Left hindlimb (tissue), 1 donor: Measurements from ENCODE around the gene PTH1R.
A peak's percentile ranks its signal among the peaks of the same experiment; 100 is the strongest.

Experiments used
- DNase-seq: peaks from one replicate; pipeline ENCODE4 v3.0.0-alpha.2; 2018

The PTH1R gene

GRCh38 chr3:46865031-46865507 lies 12.5 kb upstream of the PTH1R start:
- peak; percentile 67 for DNase-seq

- peak; percentile 23 for DNase-seq
Observed at GRCh38 chr3:46865546-46865945, 12.0 kb upstream of the PTH1R start.

- peak; percentile 18 for DNase-seq
Observed at GRCh38 chr3:46866032-46866595, 11.4 kb upstream of the PTH1R start.

DNA sequence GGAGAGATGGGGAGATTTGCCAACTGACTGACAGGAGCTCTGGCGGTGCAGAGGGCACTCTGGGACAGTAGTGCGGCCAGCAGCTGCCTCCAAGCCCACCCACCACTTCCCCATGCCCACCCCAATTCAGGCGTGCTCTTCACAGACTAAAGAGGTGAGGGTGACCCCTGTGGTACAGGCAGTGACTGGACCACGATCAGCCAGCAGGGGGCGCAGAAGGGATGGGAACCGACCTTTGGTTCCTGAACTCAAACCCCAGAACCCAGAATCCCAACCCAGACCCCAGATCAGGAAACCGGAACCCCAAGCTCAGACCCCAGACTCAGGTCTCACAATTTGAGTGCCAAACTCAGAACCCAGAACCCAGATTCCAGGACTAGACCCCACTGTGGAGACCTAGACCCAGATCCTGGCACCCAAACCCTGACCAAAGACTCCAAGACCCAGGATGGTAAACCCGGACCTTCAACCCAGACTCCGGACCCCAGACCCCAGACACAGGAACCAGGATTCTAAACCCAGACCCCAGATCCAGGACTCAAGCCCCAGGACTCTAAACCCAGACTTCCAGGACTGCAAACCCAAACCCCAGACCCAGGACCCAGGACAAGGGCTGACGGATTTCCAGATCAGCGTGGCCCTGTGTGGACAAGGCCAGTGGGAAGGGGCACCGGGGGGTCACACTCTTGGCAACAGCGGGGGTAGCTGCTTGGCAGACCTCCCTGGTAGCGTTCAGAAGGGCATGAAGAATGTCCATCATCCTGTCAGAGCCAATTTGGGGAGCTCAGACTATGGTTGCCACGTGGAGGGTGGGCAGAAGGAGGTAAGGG lies 10.6 kb upstream of the PTH1R start:
- DNase-seq = peak; percentile 82

DNA sequence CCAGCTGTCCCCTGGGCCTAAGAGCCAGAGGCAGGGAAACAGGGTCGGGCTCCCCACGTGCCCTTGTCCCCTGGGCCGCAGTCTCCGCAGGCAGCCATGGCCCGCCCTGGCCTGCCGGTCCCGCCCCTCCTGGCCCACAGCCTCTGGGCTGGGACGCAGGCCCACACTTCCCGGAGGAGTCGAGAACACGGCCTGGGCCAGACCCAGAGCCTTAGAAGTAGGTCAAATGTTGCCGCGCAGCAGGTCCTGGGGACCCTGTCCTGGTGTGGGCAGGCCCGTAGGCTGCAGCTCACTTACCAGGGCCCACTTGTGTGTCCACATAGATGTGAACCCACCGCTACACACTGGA lies 10.0 kb upstream of the PTH1R start:
- peak; percentile 90 for DNase-seq

GRCh38 chr3:46868287-46868686 lies 9.2 kb upstream of the PTH1R start:
- DNase-seq = peak; percentile 86

- no peak for DNase-seq
Observed at GRCh38 chr3:46868948-46869347, 8.6 kb upstream of the PTH1R start.

DNA sequence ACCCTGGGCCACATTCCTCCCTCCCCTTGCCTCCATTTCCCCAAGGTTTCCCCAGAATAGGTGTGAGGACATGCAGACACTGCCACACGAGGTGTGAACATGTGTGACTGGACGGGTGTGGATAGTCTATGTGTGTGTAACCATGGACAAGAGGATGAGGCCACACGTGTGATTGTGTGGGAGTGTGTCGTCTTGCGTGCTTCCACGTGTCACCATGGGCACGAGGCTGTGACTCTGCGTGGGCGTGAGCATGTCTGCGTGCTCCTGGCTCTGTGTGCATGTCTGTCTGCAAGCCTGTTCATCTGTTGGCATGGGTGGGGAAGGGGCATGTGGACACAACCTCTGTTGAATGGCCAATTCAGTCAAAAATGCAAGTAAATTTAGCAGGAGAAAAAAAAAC lies 8.1 kb upstream of the PTH1R start:
- no peak for DNase-seq

- no peak for DNase-seq
Observed at GRCh38 chr3:46870651-46871050, 6.9 kb upstream of the PTH1R start.

- DNase-seq = no peak
Observed at GRCh38 chr3:46871222-46871621, 6.3 kb upstream of the PTH1R start.

DNA sequence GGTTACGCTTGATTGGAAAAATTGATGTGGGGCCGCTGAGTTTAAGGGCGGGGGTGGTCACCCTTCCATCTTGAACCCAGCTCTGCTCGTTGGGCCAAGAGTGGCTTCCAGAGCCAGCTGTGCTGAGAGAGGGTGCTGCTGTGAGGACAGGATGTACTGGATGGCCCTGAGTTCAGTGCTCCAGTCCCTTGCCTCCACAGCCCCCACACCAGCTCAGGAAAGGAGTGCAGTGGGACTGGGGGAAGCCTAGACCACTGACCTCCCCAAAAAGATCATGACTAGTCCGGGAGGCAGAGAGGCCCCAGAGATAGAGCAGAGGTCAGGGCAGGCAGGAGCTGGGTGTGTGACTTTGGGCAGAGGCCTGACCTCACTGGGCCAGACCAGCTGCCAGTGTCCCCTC lies 4.0 kb upstream of the PTH1R start:
- DNase-seq = no peak

DNA sequence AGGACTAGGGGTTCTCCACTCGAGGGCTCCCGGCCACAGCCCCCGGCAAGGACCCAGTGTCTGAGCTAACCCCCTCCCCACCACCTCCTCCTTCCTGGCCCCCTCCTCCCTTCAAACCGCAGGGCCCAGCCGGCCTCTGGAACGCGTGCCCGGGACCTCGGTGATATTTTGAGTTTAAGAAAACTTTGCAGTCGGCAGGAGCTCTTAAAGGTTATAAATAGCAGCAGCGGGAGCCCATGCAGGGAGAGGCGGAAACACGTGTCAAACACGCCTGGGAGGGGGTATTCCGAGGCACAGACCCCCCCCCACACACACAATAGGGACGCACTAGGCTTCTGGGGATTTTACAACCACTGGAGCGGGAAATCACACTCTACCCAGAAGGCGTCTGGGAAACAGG lies 3.1 kb upstream of the PTH1R start:
- peak; percentile 83 for DNase-seq

- no peak for DNase-seq
Observed at GRCh38 chr3:46875560-46875959, 2.0 kb upstream of the PTH1R start.

GRCh38 chr3:46876313-46877300 lies 914 bp upstream of the PTH1R start:
- DNase-seq = no peak

- no peak for DNase-seq
Observed at GRCh38 chr3:46878781-46879436, 1.4 kb downstream of the PTH1R start.

DNA sequence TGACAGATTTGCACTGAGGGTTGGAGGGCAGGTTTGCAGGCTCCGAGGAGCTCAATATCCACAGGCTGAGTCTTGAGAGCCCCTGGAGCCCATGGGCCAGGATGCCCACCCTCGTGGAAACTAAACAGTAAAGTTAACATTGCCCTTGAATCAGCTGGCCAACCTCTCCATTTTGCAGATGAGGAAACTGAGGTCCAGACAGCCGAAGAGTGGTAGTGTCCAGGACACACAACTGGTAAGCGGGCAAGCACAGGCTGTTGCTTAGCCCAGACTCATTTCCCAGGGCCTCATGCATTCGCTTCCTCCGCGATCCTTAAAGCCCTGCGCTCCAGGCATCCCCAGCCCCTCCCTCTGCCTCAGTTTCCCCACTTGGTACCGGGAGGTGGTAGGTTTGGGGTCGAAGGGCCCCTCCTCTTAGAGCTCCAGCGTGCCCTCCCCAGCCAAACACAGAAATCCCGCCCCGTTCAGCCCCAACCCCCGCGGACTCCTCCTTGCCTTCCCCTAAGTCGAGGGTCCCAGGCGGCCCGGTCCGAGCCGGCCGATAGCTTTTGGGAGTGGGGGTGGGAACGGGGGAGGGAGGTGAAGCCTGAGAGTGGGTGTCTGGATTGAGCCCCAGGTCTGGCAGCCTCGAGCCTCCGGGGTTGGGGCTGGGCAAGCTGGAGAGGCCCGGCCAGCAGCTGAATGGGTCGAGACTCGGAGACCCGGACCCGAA lies 3.5 kb downstream of the PTH1R start:
- DNase-seq = no peak

- DNase-seq = peak; percentile 76
Observed at GRCh38 chr3:46881596-46882376, 4.3 kb downstream of the PTH1R start.

DNA sequence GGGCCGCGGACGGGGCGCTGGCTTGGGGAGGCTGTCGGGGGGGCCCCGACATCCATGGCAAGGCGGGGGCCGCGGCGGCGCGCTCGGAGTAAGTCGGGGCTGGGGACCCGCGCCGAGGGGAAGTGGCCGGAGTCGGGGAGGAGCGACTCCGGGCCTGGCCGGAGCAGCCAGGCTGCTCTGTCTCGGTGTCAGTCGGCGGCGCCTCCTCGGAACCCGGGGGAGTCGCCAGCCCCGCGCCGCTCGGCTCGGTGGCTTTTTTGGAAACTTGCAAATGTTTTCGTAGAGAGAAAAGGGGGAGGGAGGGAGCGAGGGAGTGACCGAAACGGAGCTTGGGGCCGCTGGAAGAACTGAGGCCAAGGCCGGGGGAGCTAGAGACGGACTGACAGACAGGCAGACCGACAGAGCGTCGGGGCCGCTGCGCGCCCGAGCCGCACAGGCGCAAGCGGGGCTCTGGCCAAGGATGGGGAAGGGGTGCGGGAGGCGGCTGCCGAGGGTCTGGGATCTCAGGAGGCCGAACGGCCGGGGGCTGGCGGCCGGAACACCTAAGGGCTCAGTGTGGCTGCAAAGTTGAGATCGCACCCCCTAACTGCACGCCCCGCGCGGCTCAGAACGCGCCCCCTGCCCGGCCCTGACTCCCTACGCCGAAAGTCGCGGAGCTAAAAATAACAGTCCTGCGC lies 5.0 kb downstream of the PTH1R start:
- DNase-seq = peak; percentile 76

- DNase-seq = peak; percentile 83
Observed at GRCh38 chr3:46883054-46883829, 5.7 kb downstream of the PTH1R start.

- DNase-seq = no peak
Observed at GRCh38 chr3:46883830-46884185, 6.3 kb downstream of the PTH1R start.
